ENCODE measurements around the gene FLT3.

GRCh38 chr13:27954406-27954851, 145.9 kb downstream of the FLT3 start:
- TF ChIP-seq BRCA1 (IDR thresholded peaks at IDR 0.05; ENCODE audit: low read depth, low read length) (no peak), EZH2 (IDR thresholded peaks at IDR 0.05; ENCODE audit: borderline replicate concordance, control insufficient read depth, low read depth, low read length) (no peak), EP300 (IDR thresholded peaks at IDR 0.05; ENCODE audit: borderline replicate concordance in 1 of 2, control insufficient read depth in 1 of 2, low read depth in 2 of 2, low read length in 2 of 2) (no peak), CREB1 (IDR thresholded peaks at IDR 0.05; ENCODE audit: low read depth) (no peak), CTCF (IDR thresholded peaks at IDR 0.05 in 2 of 3, conservative IDR thresholded peaks at IDR 0.05 in 1 of 3; ENCODE audit: control insufficient read depth in 2 of 3, extremely low read depth in 1 of 3, insufficient read depth in 1 of 3, low read depth in 3 of 3, low read length in 3 of 3) (no peak), PKNOX1 (IDR thresholded peaks at IDR 0.05) (no peak), FOS (IDR thresholded peaks at IDR 0.05; ENCODE audit: borderline replicate concordance, extremely low read depth, insufficient read length) (no peak), MEF2B (IDR thresholded peaks at IDR 0.05; ENCODE audit: partially characterized antibody, poor library complexity, severe bottlenecking) (no peak)
